Trophoblast cell (in vitro differentiated cells and primary cell): ENCODE measurements around the gene COLEC11.

ENCODE experiments used
- DNase-seq, 2 donors: peaks; one replicate each; pipeline ENCODE4 v3.0.0-alpha.2; 2016
- H2AFZ ChIP-seq: 2 replicates; pipeline ENCODE4 v1.6.1; 2013; ENCODE audit warnings: low read length, moderate library complexity, mild to moderate bottlenecking; ENCODE audit not compliant: insufficient read depth, poor library complexity
- H2AK5ac ChIP-seq: 2 replicates; pipeline ENCODE4 v1.6.1; 2013; ENCODE audit warnings: mild to moderate bottlenecking, low read length
- H2BK120ac ChIP-seq: 2 replicates; pipeline ENCODE4 v1.6.1; 2013; ENCODE audit warnings: low read length, mild to moderate bottlenecking, moderate library complexity; ENCODE audit not compliant: insufficient read depth, poor library complexity
- H2BK12ac ChIP-seq: 2 replicates; pipeline ENCODE4 v1.6.1; 2013; ENCODE audit warnings: mild to moderate bottlenecking, low read length, moderate library complexity
- H2BK5ac ChIP-seq: 2 replicates; pipeline ENCODE4 v1.6.1; 2013; ENCODE audit warnings: low read length, low read depth, moderate library complexity, mild to moderate bottlenecking; ENCODE audit not compliant: poor library complexity
- H3K14ac ChIP-seq: 2 replicates; pipeline ENCODE4 v1.6.1; 2013; ENCODE audit warnings: mild to moderate bottlenecking, low read length
- H3K18ac ChIP-seq: 2 replicates; pipeline ENCODE4 v1.6.1; 2013; ENCODE audit warnings: mild to moderate bottlenecking, low read length
- H3K23ac ChIP-seq: 2 replicates; pipeline ENCODE4 v1.6.1; 2013; ENCODE audit warnings: low read length
- H3K27ac ChIP-seq: 2 replicates; pipeline ENCODE4 v1.5.1; 2013; ENCODE audit warnings: low read depth, mild to moderate bottlenecking, inconsistent platforms, low read length, moderate library complexity
- H3K27me3 ChIP-seq: 2 replicates; pipeline ENCODE4 v1.6.1; 2013; ENCODE audit warnings: inconsistent platforms, mild to moderate bottlenecking, low read length, moderate library complexity; ENCODE audit not compliant: insufficient read depth
- H3K36me3 ChIP-seq, 2 experiments: 1 replicate in 1 of 2; 2 replicates in 1 of 2; pipeline ENCODE4 v1.6.1; 2013; ENCODE audit warnings: low read length in 2 of 2, mild to moderate bottlenecking in 2 of 2, moderate library complexity in 1 of 2; ENCODE audit not compliant: insufficient read depth in 2 of 2, control insufficient read depth in 1 of 2
- H3K4ac ChIP-seq: 2 replicates; pipeline ENCODE4 v1.6.1; 2013; ENCODE audit warnings: low read depth, mild to moderate bottlenecking, low read length, moderate library complexity
- H3K4me1 ChIP-seq, 2 experiments: 1 replicate in 1 of 2; 2 replicates in 1 of 2; pipeline ENCODE4 v1.6.1; 2013; ENCODE audit warnings: low read length in 2 of 2, mild to moderate bottlenecking in 2 of 2, moderate library complexity in 1 of 2; ENCODE audit not compliant: insufficient read depth in 2 of 2, control insufficient read depth in 1 of 2
- H3K4me2 ChIP-seq: 2 replicates; pipeline ENCODE4 v1.6.1; 2013; ENCODE audit warnings: inconsistent platforms, mild to moderate bottlenecking, low read length, moderate library complexity
- H3K4me3 ChIP-seq: 2 replicates; pipeline ENCODE4 v1.5.1; 2013; ENCODE audit warnings: mild to moderate bottlenecking, low read depth, low read length, inconsistent platforms
- H3K79me1 ChIP-seq: one replicate; pipeline ENCODE4 v1.6.1; 2013; ENCODE audit warnings: low read length
- H3K79me2 ChIP-seq: 2 replicates; pipeline ENCODE4 v1.6.1; 2013; ENCODE audit warnings: low read length, mild to moderate bottlenecking; ENCODE audit not compliant: control insufficient read depth, insufficient read depth, poor library complexity
- H3K9ac ChIP-seq: 2 replicates; pipeline ENCODE4 v1.6.1; 2013; ENCODE audit warnings: mild to moderate bottlenecking, low read length
- H3K9me3 ChIP-seq: 2 replicates; pipeline ENCODE4 v1.6.1; 2013; ENCODE audit warnings: low read depth, mild to moderate bottlenecking, control low read depth, inconsistent platforms, low read length; ENCODE audit not compliant: insufficient read depth
- H4K12ac ChIP-seq: 2 replicates; pipeline ENCODE4 v1.6.1; 2013; ENCODE audit warnings: low read depth, mild to moderate bottlenecking, low read length, moderate library complexity
- H4K8ac ChIP-seq: 2 replicates; pipeline ENCODE4 v1.6.1; 2013; ENCODE audit warnings: low read depth, mild to moderate bottlenecking, low read length, moderate library complexity
- H4K91ac ChIP-seq: one replicate; pipeline ENCODE4 v1.6.1; 2013; ENCODE audit warnings: low read depth, mild to moderate bottlenecking, low read length, moderate library complexity
- WGBS: extraction: QIAGEN DNeasy Blood & Tissue Kit; methylation state at CpG from one replicate; pipeline ENCODE4 v1.1.7; 2013; ENCODE audit warnings: missing lambda C conversion rate; ENCODE audit not compliant: insufficient read length, insufficient coverage; ENCODE audit errors: extremely low coverage; 5-methylcytosine and 5-hydroxymethylcytosine counted together

COLEC11 gene

GRCh38 chr2:3580449-3580848 is 14.5 kb upstream of the COLEC11 start:
- no peak overlapping the region for H4K91ac ChIP-seq
- no CpG with 5 or more reads among the region's 5 CpGs for WGBS
- no peak overlapping the region for H3K27ac ChIP-seq
- no peaks in the 10 kb centered on the region for H3K9me3 ChIP-seq
- H4K12ac ChIP-seq: no peak overlapping the region
- no peak overlapping the region for H2AK5ac ChIP-seq
- H2BK120ac ChIP-seq: no peak overlapping the region
- DNase-seq: no peak
- peaks cover 27 to 47% of the 10 kb centered on the region in 2 experiments for H3K36me3 ChIP-seq
- no peak overlapping the region for H3K14ac ChIP-seq
- H2BK12ac ChIP-seq: no peak overlapping the region
- H3K18ac ChIP-seq: no peak overlapping the region
- H3K23ac ChIP-seq: no peak overlapping the region
- H3K4ac ChIP-seq: no peak overlapping the region
- no peak overlapping the region for H2BK5ac ChIP-seq
- no peak overlapping the region for H3K4me2 ChIP-seq
- no peak overlapping the region for H3K4me3 ChIP-seq
- H3K4me1 ChIP-seq: peaks cover 0 to 3% of the 10 kb centered on the region in 2 experiments
- peaks cover 11% of the 10 kb centered on the region for H3K79me2 ChIP-seq
- H2AFZ ChIP-seq: no peak overlapping the region
- no peak overlapping the region for H3K9ac ChIP-seq
- H3K27me3 ChIP-seq: no peaks in the 10 kb centered on the region
- H3K79me1 ChIP-seq: peaks cover 5% of the 10 kb centered on the region
- H4K8ac ChIP-seq: no peak overlapping the region

GRCh38 chr2:3581367-3582262 is 13.3 kb upstream of the COLEC11 start:
- H4K12ac ChIP-seq: no peak overlapping the region
- no peak overlapping the region for H3K4ac ChIP-seq
- H2AK5ac ChIP-seq: no peak overlapping the region
- H3K27me3 ChIP-seq: no peaks in the 10 kb centered on the region
- H3K4me1 ChIP-seq: peaks cover 0 to under 1% of the 10 kb centered on the region in 2 experiments
- no peak overlapping the region for H3K9ac ChIP-seq
- no peak overlapping the region for H2BK12ac ChIP-seq
- H3K79me2 ChIP-seq: peaks cover 3% of the 10 kb centered on the region
- no peak overlapping the region for H2BK5ac ChIP-seq
- H3K9me3 ChIP-seq: no peaks in the 10 kb centered on the region
- no peak overlapping the region for H2AFZ ChIP-seq
- no CpG with 5 or more reads among the region's 13 CpGs for WGBS
- H3K4me3 ChIP-seq: no peak overlapping the region
- H3K4me2 ChIP-seq: no peak overlapping the region
- H2BK120ac ChIP-seq: no peak overlapping the region
- H3K36me3 ChIP-seq: peaks cover 35 to 53% of the 10 kb centered on the region in 2 experiments
- no peak overlapping the region for H3K18ac ChIP-seq
- DNase-seq: no peak
- H3K23ac ChIP-seq: no peak overlapping the region
- no peak overlapping the region for H3K27ac ChIP-seq
- no peak overlapping the region for H4K91ac ChIP-seq
- no peak overlapping the region for H3K14ac ChIP-seq
- no peaks in the 10 kb centered on the region for H3K79me1 ChIP-seq
- no peak overlapping the region for H4K8ac ChIP-seq

- no peak overlapping the region for H3K4ac ChIP-seq
- WGBS: no CpG with 5 or more reads among the region's 6 CpGs
Observed at GRCh38 chr2:3584076-3584475, 10.8 kb upstream of the COLEC11 start.

GRCh38 chr2:3584608-3585260 is 10.2 kb upstream of the COLEC11 start:
- no peak overlapping the region for H3K23ac ChIP-seq
- no peak overlapping the region for H4K91ac ChIP-seq
- H3K79me1 ChIP-seq: no peaks in the 10 kb centered on the region
- no peak overlapping the region for H2BK5ac ChIP-seq
- no peak overlapping the region for H2BK120ac ChIP-seq
- H3K14ac ChIP-seq: no peak overlapping the region
- H3K4ac ChIP-seq: no peak overlapping the region
- H3K9ac ChIP-seq: no peak overlapping the region
- no peak overlapping the region for H3K18ac ChIP-seq
- H2BK12ac ChIP-seq: no peak overlapping the region
- DNase-seq: peak; percentile 35 to 52
- H4K8ac ChIP-seq: no peak overlapping the region
- H3K4me2 ChIP-seq: no peak overlapping the region
- no peaks in the 10 kb centered on the region for H3K27me3 ChIP-seq
- H2AFZ ChIP-seq: no peak overlapping the region
- no peak overlapping the region for H3K4me3 ChIP-seq
- H3K79me2 ChIP-seq: no peaks in the 10 kb centered on the region
- H3K27ac ChIP-seq: no peak overlapping the region
- peaks cover 32 to 40% of the 10 kb centered on the region in 2 experiments for H3K36me3 ChIP-seq
- no peak overlapping the region for H2AK5ac ChIP-seq
- H3K9me3 ChIP-seq: no peaks in the 10 kb centered on the region
- H3K4me1 ChIP-seq: no peaks in the 10 kb centered on the region
- WGBS: no CpG with 5 or more reads among the region's 4 CpGs
- H4K12ac ChIP-seq: peak overlapping the region; percentile 36

More at GRCh38 chr2:3584076-3584475, 10.8 kb upstream of the COLEC11 start:
- H2AFZ ChIP-seq: no peak overlapping the region
- H3K79me1 ChIP-seq: no peaks in the 10 kb centered on the region
- peaks cover 32 to 45% of the 10 kb centered on the region in 2 experiments for H3K36me3 ChIP-seq
- no peak overlapping the region for H3K4me3 ChIP-seq
- H3K27me3 ChIP-seq: no peaks in the 10 kb centered on the region
- no peak overlapping the region for H3K14ac ChIP-seq
- H3K9me3 ChIP-seq: no peaks in the 10 kb centered on the region
- no peak overlapping the region for H2AK5ac ChIP-seq
- H3K4me1 ChIP-seq: no peaks in the 10 kb centered on the region
- no peak overlapping the region for H2BK120ac ChIP-seq
- no peak overlapping the region for H3K27ac ChIP-seq
- H2BK12ac ChIP-seq: no peak overlapping the region
- no peak overlapping the region for H3K18ac ChIP-seq
- no peak overlapping the region for H4K12ac ChIP-seq
- no peak overlapping the region for H4K8ac ChIP-seq
- H4K91ac ChIP-seq: no peak overlapping the region
- H3K23ac ChIP-seq: no peak overlapping the region
- H3K79me2 ChIP-seq: no peaks in the 10 kb centered on the region
- H2BK5ac ChIP-seq: no peak overlapping the region
- DNase-seq: no peak
- no peak overlapping the region for H3K9ac ChIP-seq
- H3K4me2 ChIP-seq: no peak overlapping the region
